GM12878 (cell line): ENCODE measurements around the gene SPOP. TPM values are rescaled to one million over a fixed set of nuclear protein-coding genes. Genes with fewer than 3 reads are reported as not detected.
A peak's percentile ranks its signal among the peaks of the same experiment; 100 is the strongest.

Experiments
- CEBPB ChIP-seq, 2 experiments: fragments of 150-350 bp in 1 of 2; IDR thresholded peaks; 2 replicates each; pipeline ENCODE4 v1.6.1; 2012 to 2014; ENCODE audit warnings: low read depth in 2 of 2, low read length in 2 of 2, borderline replicate concordance in 1 of 2, inconsistent platforms in 1 of 2
- IKZF1 ChIP-seq: fragments of 450-650 bp; conservative IDR thresholded peaks from 2 replicates; pipeline ENCODE4 v1.6.1; 2017; ENCODE audit warnings: antibody characterized with exemption, mild to moderate bottlenecking
- IRF4 ChIP-seq: IDR thresholded peaks from 2 replicates; pipeline ENCODE4 v1.6.1; 2011; ENCODE audit warnings: low read depth, low read length
- RAD21 ChIP-seq: IDR thresholded peaks from 2 replicates; pipeline ENCODE4 v1.6.1; 2011; ENCODE audit warnings: mild to moderate bottlenecking, low read depth, low read length, moderate library complexity; ENCODE audit not compliant: insufficient read depth
- YY1 ChIP-seq: IDR thresholded peaks from 2 replicates; pipeline ENCODE4 v1.6.1; 2011; ENCODE audit warnings: low read depth, mild to moderate bottlenecking, low read length
- ZBED1 ChIP-seq: IDR thresholded peaks from 2 replicates; pipeline ENCODE4 v1.6.1; 2016; ENCODE audit warnings: borderline replicate concordance
- polyA plus RNA-seq, 11 experiments: library from polyadenylated mRNA; depleted of rRNA in 4 of 11; unstranded in 6 of 11; stranded (reverse) in 5 of 11; fragments of >200 nt; fragmentation: Nextera tagmentation in 4 of 11; fragmentation: Illumina TruSeq in 1 of 11; extraction: Ambion mirVana in 4 of 11; extraction: Trizol in 1 of 11; gene quantifications; 1 replicate in 1 of 11; 2 replicates in 10 of 11; pipeline versions ENCODE4 v1.2.1 to v1.2.3, GENCODE V29; 2011 to 2016; ENCODE audit warnings: inconsistent platforms in 2 of 11, missing spikeins in 2 of 11, low read depth in 1 of 11
- total RNA-seq, 4 experiments: library from RNA; depleted of rRNA in 3 of 4; stranded (reverse); fragments of >200 nt in 3 of 4; fragmentation: Illumina TruSeq in 1 of 4; extraction: Trizol in 1 of 4; gene quantifications; 2 replicates each; pipeline versions ENCODE4 v1.2.1 to v1.2.3, GENCODE V29; 2013 to 2021
- TF ChIP-seq, protein P1 (sequence below): fragments of 450-650 bp; IDR thresholded peaks from 2 replicates; pipeline ENCODE4 v1.6.1; 2016; ENCODE audit warnings: mild to moderate bottlenecking
- TF ChIP-seq, protein P2 (sequence below): fragments of 450-650 bp; IDR thresholded peaks from 2 replicates; pipeline ENCODE4 v1.6.1; 2017; ENCODE audit warnings: mild to moderate bottlenecking, moderate library complexity
- TF ChIP-seq, protein P3 (sequence below): IDR thresholded peaks from 2 replicates; pipeline ENCODE4 v1.6.1; 2011; ENCODE audit warnings: borderline replicate concordance, low read depth, mild to moderate bottlenecking, moderate library complexity, mixed read lengths, low read length; ENCODE audit not compliant: insufficient read depth; ENCODE audit errors: extremely low read length
- TF ChIP-seq, protein P4 (sequence below): fragments of 450-650 bp; formaldehyde crosslinking; IDR thresholded peaks from 2 replicates; pipeline ENCODE4 v1.4.0; 2020; ENCODE audit warnings: mild to moderate bottlenecking, moderate library complexity

Gene SPOP
- total and polyA plus RNA-seq, 10 of the 15 experiments (the other 5 are each of a cell fraction or from before 2014, with no cell fraction given): 35.1 to 80.4 (median 44.7) TPM

DNA sequence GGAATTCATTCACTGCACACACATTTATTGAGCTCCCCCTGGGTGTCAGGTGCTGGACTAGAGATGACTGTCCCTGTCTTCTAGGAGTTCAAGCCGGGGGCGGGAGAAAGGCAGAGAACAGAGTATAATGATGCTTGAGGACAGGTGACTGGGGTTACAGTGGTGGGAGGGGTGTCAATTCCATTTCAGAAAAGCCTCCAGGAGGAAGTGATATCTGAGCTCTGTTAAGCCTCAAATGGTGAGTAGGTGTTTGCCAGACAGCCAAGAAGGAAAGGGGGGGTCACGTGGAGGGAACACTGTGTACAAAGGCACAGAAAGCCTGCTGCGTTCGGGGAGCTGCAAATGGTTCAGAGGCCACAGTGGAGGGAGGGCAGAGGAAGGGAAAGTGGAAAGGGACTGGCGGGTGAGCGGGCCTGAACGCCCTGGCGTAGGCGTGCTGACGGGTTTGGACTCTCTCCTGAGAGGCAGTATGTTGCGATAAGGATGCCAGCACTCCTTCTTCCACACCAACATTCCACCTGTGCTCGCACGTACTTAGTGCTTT, 111.9 kb downstream of the SPOP start (continued):
- TF ChIP-seq, protein P1, sequence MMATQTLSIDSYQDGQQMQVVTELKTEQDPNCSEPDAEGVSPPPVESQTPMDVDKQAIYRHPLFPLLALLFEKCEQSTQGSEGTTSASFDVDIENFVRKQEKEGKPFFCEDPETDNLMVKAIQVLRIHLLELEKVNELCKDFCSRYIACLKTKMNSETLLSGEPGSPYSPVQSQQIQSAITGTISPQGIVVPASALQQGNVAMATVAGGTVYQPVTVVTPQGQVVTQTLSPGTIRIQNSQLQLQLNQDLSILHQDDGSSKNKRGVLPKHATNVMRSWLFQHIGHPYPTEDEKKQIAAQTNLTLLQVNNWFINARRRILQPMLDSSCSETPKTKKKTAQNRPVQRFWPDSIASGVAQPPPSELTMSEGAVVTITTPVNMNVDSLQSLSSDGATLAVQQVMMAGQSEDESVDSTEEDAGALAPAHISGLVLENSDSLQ: peak; percentile 64
- no peak for TF ChIP-seq YY1
- no peak for TF ChIP-seq ZBED1
- TF ChIP-seq, protein P2, sequence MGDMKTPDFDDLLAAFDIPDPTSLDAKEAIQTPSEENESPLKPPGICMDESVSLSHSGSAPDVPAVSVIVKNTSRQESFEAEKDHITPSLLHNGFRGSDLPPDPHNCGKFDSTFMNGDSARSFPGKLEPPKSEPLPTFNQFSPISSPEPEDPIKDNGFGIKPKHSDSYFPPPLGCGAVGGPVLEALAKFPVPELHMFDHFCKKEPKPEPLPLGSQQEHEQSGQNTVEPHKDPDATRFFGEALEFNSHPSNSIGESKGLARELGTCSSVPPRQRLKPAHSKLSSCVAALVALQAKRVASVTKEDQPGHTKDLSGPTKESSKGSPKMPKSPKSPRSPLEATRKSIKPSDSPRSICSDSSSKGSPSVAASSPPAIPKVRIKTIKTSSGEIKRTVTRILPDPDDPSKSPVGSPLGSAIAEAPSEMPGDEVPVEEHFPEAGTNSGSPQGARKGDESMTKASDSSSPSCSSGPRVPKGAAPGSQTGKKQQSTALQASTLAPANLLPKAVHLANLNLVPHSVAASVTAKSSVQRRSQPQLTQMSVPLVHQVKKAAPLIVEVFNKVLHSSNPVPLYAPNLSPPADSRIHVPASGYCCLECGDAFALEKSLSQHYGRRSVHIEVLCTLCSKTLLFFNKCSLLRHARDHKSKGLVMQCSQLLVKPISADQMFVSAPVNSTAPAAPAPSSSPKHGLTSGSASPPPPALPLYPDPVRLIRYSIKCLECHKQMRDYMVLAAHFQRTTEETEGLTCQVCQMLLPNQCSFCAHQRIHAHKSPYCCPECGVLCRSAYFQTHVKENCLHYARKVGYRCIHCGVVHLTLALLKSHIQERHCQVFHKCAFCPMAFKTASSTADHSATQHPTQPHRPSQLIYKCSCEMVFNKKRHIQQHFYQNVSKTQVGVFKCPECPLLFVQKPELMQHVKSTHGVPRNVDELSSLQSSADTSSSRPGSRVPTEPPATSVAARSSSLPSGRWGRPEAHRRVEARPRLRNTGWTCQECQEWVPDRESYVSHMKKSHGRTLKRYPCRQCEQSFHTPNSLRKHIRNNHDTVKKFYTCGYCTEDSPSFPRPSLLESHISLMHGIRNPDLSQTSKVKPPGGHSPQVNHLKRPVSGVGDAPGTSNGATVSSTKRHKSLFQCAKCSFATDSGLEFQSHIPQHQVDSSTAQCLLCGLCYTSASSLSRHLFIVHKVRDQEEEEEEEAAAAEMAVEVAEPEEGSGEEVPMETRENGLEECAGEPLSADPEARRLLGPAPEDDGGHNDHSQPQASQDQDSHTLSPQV: no peak
- TF ChIP-seq IKZF1: peak; percentile 86
- TF ChIP-seq RAD21: no peak
- TF ChIP-seq, protein P3, sequence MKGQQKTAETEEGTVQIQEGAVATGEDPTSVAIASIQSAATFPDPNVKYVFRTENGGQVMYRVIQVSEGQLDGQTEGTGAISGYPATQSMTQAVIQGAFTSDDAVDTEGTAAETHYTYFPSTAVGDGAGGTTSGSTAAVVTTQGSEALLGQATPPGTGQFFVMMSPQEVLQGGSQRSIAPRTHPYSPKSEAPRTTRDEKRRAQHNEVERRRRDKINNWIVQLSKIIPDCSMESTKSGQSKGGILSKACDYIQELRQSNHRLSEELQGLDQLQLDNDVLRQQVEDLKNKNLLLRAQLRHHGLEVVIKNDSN: peak; percentile 44
- no peak for TF ChIP-seq CEBPB (IDR thresholded peaks at IDR 0.05; ENCODE audit: borderline replicate concordance in 1 of 2, low read depth in 2 of 2, low read length in 2 of 2)
- TF ChIP-seq, protein P4, sequence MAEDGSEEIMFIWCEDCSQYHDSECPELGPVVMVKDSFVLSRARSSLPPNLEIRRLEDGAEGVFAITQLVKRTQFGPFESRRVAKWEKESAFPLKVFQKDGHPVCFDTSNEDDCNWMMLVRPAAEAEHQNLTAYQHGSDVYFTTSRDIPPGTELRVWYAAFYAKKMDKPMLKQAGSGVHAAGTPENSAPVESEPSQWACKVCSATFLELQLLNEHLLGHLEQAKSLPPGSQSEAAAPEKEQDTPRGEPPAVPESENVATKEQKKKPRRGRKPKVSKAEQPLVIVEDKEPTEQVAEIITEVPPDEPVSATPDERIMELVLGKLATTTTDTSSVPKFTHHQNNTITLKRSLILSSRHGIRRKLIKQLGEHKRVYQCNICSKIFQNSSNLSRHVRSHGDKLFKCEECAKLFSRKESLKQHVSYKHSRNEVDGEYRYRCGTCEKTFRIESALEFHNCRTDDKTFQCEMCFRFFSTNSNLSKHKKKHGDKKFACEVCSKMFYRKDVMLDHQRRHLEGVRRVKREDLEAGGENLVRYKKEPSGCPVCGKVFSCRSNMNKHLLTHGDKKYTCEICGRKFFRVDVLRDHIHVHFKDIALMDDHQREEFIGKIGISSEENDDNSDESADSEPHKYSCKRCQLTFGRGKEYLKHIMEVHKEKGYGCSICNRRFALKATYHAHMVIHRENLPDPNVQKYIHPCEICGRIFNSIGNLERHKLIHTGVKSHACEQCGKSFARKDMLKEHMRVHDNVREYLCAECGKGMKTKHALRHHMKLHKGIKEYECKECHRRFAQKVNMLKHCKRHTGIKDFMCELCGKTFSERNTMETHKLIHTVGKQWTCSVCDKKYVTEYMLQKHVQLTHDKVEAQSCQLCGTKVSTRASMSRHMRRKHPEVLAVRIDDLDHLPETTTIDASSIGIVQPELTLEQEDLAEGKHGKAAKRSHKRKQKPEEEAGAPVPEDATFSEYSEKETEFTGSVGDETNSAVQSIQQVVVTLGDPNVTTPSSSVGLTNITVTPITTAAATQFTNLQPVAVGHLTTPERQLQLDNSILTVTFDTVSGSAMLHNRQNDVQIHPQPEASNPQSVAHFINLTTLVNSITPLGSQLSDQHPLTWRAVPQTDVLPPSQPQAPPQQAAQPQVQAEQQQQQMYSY (CRISPR knock-in tag): no peak
- no peak for TF ChIP-seq IRF4
